BE2C (cell line): ENCODE measurements around the gene BPIFB2.

Experiments
- DNase-seq: peaks from one replicate; pipeline ENCODE4 v3.0.0-alpha.2; 2020
- H3K27me3 ChIP-seq: fragments of 250-450 bp; sonication (Bioruptor Pico); 2 replicates; pipeline ENCODE4 v1.5.1; 2020; ENCODE audit warnings: mild to moderate bottlenecking
- H3K36me3 ChIP-seq: fragments of 250-450 bp; sonication (Bioruptor Pico); 2 replicates; pipeline ENCODE4 v1.5.1; 2020; ENCODE audit warnings: mild to moderate bottlenecking
- H3K4me1 ChIP-seq: fragments of 250-450 bp; sonication (Bioruptor Pico); 2 replicates; pipeline ENCODE4 v1.5.1; 2020
- H3K4me3 ChIP-seq: 2 replicates; pipeline ENCODE4 v1.5.1; 2011; ENCODE audit warnings: low read depth, low read length
- H3K9me3 ChIP-seq: fragments of 250-450 bp; sonication (Bioruptor Pico); 2 replicates; pipeline ENCODE4 v1.5.1; 2020
- TF ChIP-seq, protein P1 (sequence below): IDR thresholded peaks from 2 replicates; pipeline ENCODE4 v1.5.1; 2012; ENCODE audit warnings: mild to moderate bottlenecking, low read depth, low read length

BPIFB2 gene

DNA sequence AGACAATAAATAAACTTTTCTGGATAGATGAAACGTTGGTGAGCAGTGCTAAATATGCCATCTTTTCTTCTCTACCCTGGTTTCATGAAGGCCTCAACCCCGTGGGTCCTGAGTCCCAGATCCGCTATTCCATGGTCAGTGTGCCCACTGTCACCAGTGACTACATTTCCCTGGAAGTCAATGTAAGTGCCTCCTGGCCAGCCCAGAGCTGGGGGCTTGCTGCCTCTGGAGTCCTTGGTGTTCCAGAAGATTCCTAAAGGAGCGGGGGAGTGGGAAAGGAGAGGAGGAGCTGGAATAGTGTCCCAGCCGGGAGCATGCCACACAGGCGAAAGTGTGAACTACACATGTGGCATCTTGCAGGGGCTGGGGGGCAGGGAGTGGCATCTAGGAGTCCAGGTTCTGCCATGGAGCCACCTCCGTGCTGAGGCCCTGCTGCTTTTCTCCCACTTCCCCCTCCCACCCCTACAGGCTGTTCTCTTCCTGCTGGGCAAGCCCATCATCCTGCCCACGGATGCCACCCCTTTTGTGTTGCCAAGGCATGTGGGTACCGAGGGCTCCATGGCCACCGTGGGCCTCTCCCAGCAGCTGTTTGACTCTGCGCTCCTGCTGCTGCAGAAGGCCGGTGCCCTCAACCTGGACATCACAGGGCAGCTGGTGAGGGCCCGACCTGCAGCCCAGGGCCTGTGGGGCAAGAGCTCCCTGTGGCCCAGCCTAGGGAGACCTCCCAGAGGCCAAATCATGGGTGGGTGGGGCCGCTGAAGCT is 10.8 kb downstream of the BPIFB2 start:
- Histone ChIP-seq H3K9me3 (no peaks in the 10 kb centered on the region), H3K36me3 (no peaks in the 10 kb centered on the region), H3K27me3 (no peaks in the 10 kb centered on the region), H3K4me3 (no peak overlapping the region), H3K4me1 (no peaks in the 10 kb centered on the region)
- TF ChIP-seq, protein P1, sequence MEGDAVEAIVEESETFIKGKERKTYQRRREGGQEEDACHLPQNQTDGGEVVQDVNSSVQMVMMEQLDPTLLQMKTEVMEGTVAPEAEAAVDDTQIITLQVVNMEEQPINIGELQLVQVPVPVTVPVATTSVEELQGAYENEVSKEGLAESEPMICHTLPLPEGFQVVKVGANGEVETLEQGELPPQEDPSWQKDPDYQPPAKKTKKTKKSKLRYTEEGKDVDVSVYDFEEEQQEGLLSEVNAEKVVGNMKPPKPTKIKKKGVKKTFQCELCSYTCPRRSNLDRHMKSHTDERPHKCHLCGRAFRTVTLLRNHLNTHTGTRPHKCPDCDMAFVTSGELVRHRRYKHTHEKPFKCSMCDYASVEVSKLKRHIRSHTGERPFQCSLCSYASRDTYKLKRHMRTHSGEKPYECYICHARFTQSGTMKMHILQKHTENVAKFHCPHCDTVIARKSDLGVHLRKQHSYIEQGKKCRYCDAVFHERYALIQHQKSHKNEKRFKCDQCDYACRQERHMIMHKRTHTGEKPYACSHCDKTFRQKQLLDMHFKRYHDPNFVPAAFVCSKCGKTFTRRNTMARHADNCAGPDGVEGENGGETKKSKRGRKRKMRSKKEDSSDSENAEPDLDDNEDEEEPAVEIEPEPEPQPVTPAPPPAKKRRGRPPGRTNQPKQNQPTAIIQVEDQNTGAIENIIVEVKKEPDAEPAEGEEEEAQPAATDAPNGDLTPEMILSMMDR, result no peak
- no peak for DNase-seq

DNA sequence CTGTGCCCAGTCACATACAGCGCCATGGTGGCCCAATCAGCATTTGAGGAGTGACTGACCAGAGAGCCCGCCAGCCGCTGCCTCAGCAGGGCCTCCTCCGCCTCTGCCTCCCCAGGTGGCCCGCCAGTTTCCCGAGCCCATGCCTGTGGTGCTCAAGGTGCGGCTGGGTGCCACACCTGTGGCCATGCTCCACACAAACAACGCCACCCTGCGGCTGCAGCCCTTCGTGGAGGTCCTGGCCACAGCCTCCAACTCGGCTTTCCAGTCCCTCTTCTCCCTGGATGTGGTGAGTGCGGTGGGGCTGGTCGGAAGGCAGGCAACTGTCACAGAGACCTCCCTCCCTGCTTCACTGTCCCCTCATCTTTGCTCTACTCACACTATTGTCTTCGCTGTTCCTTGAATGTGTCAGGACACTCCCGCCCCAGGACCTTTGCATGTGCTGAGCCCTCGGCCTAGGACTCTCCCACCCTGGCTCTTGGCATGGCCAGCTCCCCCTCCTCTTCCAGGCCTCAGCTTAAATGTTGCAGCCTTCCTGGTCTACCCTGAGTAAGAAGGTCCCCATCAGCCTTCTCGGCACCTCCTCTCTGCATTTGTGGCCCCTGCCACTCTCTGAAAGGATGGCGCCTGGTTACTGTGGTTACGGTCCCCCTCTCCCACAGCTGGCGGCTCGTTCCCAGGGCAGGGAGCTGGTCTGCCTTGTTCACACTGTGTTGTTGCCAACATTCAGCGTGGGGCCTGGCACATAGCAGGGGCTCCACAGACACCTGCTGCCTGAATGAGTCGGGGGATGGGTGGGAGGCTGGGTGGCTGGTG is 12.2 kb downstream of the BPIFB2 start:
- TF ChIP-seq, protein P1, result no peak
- H3K27me3 ChIP-seq, result no peaks in the 10 kb centered on the region

DNA sequence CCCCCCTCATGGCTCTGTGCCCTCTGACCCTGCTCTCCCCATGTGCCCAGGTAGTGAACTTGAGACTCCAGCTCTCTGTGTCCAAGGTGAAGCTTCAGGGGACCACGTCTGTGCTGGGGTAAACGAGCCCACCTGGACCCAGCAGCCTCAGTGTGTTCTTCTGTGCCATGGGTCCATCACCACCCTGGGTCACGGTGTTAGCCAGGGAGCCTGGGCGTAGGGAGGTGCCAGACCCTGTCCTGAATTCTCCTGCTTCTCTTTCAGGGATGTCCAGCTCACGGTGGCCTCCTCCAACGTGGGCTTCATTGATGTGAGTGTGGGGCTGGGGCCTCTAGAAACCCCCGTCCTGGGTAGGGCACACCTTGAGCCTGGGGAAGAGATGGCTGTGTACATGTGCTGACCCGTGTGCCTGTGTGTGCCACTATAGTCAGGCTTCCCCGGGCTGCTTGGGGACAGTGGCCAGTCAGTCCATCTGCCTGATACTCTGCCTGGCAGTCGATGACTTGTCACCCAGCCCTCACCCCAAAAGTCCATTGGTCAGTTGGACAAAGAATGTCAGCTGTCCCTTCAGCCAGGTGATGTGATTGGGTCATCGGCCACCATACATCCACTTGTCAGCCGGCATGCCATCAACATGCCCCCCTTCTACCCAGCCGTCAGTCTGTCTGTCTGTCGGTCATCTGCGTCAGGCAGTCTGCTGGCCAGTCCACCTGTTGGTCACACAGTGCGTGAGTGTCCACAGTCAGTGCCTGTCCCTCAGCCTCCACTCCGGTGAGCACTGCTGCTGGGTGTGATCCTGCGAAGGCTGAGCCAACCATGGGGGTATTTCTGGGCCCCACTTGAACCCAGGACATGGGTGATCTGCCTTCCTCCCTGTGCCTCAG is 13.0 kb downstream of the BPIFB2 start:
- Histone ChIP-seq H3K27me3 (no peaks in the 10 kb centered on the region), H3K36me3 (no peaks in the 10 kb centered on the region), H3K4me3 (no peak overlapping the region), H3K9me3 (no peaks in the 10 kb centered on the region), H3K4me1 (no peaks in the 10 kb centered on the region)
- TF ChIP-seq, protein P1, result no peak
- DNase-seq, result no peak

More for the DNA sequence above, 12.2 kb downstream of the BPIFB2 start:
- H3K9me3 ChIP-seq, result no peaks in the 10 kb centered on the region
- H3K4me3 ChIP-seq, result no peak overlapping the region
- no peaks in the 10 kb centered on the region for H3K36me3 ChIP-seq
- DNase-seq, result no peak
- H3K4me1 ChIP-seq, result no peaks in the 10 kb centered on the region

DNA sequence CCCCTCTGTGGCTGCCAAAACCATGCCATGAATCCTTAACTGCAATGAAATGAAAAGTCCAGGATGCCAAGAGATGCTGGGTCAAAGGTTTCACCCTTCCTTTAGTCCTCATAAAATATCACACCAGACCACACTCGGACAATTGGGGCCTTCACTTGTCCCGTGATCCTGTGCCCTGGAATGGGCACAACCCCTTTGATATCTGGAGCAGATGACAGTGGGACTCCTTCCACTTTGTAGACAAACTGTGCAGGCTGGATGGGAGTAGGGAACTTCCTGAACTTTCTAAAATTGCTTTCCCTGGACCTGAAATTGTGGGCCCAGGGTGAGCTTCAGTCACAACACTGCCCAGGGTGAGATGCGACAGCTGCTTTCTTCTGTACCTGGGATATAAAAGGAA is 14.4 kb downstream of the BPIFB2 start:
- no peaks in the 10 kb centered on the region for H3K36me3 ChIP-seq
- no peaks in the 10 kb centered on the region for H3K9me3 ChIP-seq
- TF ChIP-seq, protein P1, result no peak
- H3K4me1 ChIP-seq, result no peaks in the 10 kb centered on the region
- no peaks in the 10 kb centered on the region for H3K27me3 ChIP-seq
- no peak for DNase-seq
- no peak overlapping the region for H3K4me3 ChIP-seq

DNA sequence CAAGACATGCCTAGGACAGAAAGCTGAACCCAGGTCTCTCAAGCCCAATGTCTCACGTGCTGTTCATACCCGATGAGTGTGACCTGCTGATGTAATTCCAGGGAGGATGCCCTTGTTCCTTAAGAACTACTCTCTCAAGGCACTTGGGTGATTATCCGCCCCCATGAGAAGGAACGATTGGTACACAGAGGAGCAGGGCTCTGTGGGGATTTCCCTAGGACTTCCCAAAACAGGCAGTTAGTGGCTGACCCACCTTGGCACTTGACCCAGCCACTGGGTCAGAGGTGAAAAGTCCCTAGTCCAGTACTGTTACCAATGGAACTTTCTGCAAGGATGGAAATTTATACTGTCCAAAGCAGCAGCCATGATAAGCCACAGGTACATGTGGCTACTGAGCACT is 14.8 kb downstream of the BPIFB2 start:
- Histone ChIP-seq H3K9me3 (no peaks in the 10 kb centered on the region), H3K4me1 (no peaks in the 10 kb centered on the region), H3K4me3 (no peak overlapping the region), H3K36me3 (no peaks in the 10 kb centered on the region), H3K27me3 (no peaks in the 10 kb centered on the region)
- no peak for DNase-seq
- TF ChIP-seq, protein P1, result no peak
